ENCODE results near the gene EPB41L2.
"Not testable (repeated sequence)": the region's sequence is repeated elsewhere in the genome, so short reads cannot be mapped to it uniquely, and the experiment has no call there.

EPB41L2 gene

DNA sequence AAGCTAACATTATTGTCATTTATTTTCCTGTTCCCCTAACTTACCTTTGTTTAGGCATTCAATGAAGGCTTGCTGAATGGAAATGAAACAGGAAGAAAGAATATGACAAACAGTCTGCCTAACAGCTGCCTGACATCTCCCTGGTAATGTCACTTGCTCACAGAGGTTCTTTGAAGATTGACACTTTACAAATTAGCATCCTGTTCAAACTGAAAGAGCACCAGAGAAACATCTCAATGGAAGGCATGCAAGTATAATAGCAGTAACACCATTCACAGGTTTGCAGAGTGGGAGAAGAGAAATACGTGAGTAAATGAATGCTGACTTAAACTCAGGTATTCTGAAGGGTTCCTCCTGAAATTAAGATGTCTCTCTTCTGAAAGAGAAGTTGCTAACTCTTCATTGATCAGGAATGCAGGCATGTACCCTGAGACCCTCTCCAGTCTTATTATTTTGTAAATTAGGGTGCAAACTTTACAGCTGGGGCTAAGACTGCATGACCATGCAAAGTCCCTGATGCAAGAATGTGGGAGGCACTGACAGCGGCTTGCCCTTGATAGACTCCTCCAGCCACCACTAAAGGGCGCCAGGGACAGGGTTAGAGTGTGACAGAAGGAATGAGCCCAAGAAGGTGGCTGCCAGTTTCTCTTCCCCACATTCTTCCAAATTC lies 237.1 kb downstream of the EPB41L2 start:
- Histone ChIP-seq H3K4me3 (no peak overlapping the region), H3K36me3 (no peaks in the 10 kb centered on the region), H3K9me3 (replicated peaks in 1 of 11) (no peaks in the 10 kb centered on the region), H3K4me2 (no peak overlapping the region), H3K9ac (no peak overlapping the region), H3K27me3 (no peaks in the 10 kb centered on the region), H3K27ac (no peak overlapping the region), H4K20me1 (no peaks in the 10 kb centered on the region), H3K4me1 (peaks cover 6 to 15% (median 12%) of the 10 kb centered on the region in 10 experiments; a peak in 15 of 20 replicates)
- no peak for TF ChIP-seq Cebpa-rat (IDR thresholded peaks at IDR 0.05)

DNA sequence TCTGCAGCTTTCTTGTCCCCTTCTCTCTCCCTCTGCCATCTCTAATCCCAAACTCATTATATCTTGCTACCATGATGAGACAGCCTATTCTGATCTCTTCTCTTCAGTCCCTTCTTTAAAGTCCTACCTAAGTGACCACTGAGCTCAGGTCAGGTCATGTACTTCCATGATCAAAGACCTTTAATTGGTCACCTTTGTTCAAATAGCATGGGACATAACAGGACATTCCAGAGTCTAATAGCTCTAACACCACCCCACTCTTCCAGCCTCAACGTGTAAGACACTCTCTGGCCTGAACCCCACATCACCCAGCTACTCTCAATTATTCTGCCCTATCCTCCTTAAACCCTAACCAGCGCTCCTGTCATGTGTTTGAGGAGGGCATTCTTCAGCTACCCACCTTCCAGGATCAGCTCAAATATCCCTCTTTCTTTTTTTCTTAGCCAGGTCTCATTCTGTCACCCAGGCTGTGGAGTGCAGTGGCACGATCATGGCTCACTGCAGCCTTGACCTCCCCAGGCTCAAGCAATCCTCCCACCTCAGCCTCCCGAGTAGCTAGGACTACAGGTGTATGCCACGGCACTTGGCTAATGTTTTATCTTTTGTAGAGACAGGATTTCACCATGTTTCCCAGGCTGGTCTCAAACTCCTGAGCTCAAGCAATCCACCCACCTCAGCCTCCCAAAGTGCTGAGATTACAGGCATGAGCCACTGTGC lies 237.9 kb downstream of the EPB41L2 start:
- H4K20me1 ChIP-seq, result no peaks in the 10 kb centered on the region
- no peaks in the 10 kb centered on the region for H3K36me3 ChIP-seq
- no peaks in the 10 kb centered on the region for H3K9me3 ChIP-seq (replicated peaks in 1 of 11)
- peaks cover 6 to 14% (median 11%) of the 10 kb centered on the region in 10 experiments; a peak in 15 of 20 replicates for H3K4me1 ChIP-seq
- H3K4me3 ChIP-seq, result no peak overlapping the region
- no peak overlapping the region for H3K27ac ChIP-seq
- no peak overlapping the region for H3K9ac ChIP-seq
- H3K4me2 ChIP-seq, result no peak overlapping the region
- no peak for TF ChIP-seq Cebpa-rat (IDR thresholded peaks at IDR 0.05)
- H3K27me3 ChIP-seq, result no peaks in the 10 kb centered on the region

DNA sequence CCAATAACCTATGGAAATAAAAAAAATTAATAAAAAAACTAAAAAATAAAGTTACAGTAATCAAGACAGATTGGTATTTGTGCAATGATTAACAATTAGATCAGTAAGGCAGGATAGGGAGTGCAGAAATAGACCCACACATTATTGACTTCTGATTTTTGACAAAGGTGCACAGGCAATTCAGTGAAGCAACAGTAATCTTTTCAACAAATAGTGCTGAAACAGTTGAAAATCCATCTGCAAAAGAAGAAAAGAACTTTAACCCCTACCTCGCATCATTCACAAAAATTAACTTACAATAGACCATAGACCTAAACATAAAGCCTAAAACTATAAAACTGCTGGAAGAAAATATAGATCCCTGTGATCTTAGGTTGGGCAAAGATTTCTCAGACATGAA lies 240.3 kb downstream of the EPB41L2 start:
- Histone ChIP-seq H4K20me1 (no peaks in the 10 kb centered on the region), H3K4me3 (no peak overlapping the region), H3K9ac (no peak overlapping the region), H3K4me1 (no peaks in the 10 kb centered on the region), H3K27ac (no peak overlapping the region), H3K27me3 (no peaks in the 10 kb centered on the region), H3K36me3 (no peaks in the 10 kb centered on the region), H3K9me3 (replicated peaks in 1 of 11) (peaks cover 0 to 7% (median 0%) of the 10 kb centered on the region in 11 experiments; a peak in 4 of 22 replicates), H3K4me2 (no peak overlapping the region)
- TF ChIP-seq Cebpa-rat (IDR thresholded peaks at IDR 0.05), result no peak

- H3K4me3 ChIP-seq, result no peak overlapping the region
- H3K27ac ChIP-seq, result no peak overlapping the region
- H4K20me1 ChIP-seq, result no peaks in the 10 kb centered on the region
- no peaks in the 10 kb centered on the region for H3K36me3 ChIP-seq
- no peaks in the 10 kb centered on the region for H3K27me3 ChIP-seq
- no peak overlapping the region for H3K4me2 ChIP-seq
- TF ChIP-seq Cebpa-rat (IDR thresholded peaks at IDR 0.05), result no peak
- H3K9ac ChIP-seq, result no peak overlapping the region
- H3K9me3 ChIP-seq (replicated peaks in 1 of 11), result peaks cover 0 to 10% (median 0%) of the 10 kb centered on the region in 11 experiments; a peak in 4 of 22 replicates
- no peaks in the 10 kb centered on the region for H3K4me1 ChIP-seq
Observed at GRCh38 chr6:130815200-130816071, 247.6 kb downstream of the EPB41L2 start.

DNA sequence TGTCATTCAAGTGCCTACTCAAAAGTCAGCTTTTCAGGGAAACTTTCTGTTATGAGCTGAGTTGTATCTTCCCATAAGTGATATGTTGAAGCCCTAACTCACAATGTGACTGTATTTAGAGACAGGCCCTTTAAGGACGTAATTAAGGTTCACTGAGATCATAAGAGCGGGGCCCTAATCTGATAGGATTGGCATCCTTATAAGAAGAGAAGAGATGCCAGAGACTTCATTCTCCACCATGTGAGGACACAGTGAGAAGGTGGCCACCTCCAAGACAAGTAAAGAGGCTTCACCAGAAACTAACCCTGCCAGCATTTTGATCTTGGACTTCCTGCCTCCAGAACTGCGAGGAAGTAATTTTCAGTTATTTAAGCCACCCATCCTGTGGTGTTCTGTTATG lies 248.5 kb downstream of the EPB41L2 start:
- no peak for TF ChIP-seq Cebpa-rat (IDR thresholded peaks at IDR 0.05)
- Histone ChIP-seq H3K4me3 (no peak overlapping the region), H3K9ac (no peak overlapping the region), H3K9me3 (replicated peaks in 1 of 11) (peaks cover 0 to 10% (median 0%) of the 10 kb centered on the region in 11 experiments; a peak in 4 of 22 replicates), H3K4me2 (no peak overlapping the region), H3K27me3 (no peaks in the 10 kb centered on the region), H4K20me1 (no peaks in the 10 kb centered on the region), H3K36me3 (no peaks in the 10 kb centered on the region), H3K27ac (no peak overlapping the region), H3K4me1 (no peaks in the 10 kb centered on the region)

DNA sequence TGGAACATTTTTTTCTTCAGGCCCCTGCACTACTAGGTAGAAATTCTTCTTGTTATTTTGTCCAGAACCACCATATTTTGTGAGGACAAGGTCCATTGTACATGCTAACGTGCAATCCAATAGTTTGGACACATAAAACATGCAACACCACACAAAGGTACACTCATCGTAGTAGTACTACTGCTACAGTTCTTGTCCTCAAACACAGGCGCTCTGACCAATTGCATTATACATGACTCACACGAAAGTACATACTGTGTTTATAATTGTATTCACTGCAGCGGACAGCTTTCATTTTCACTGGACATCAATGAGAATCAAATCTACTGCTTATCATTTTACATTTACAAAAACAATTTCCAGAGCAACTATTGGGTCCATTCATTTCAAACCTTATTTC lies 251.1 kb downstream of the EPB41L2 start:
- Histone ChIP-seq H3K9ac (no peak overlapping the region), H3K27ac (no peak overlapping the region), H3K4me2 (no peak overlapping the region), H3K36me3 (no peaks in the 10 kb centered on the region), H3K27me3 (no peaks in the 10 kb centered on the region), H3K4me3 (no peak overlapping the region), H3K4me1 (no peaks in the 10 kb centered on the region), H4K20me1 (no peaks in the 10 kb centered on the region), H3K9me3 (replicated peaks in 1 of 11) (0 out of 22 replicates have a peak, but pooled peaks cover 0 to 3% (median 0%) of the 10 kb centered on the region in 11 experiments)
- no peak for TF ChIP-seq Cebpa-rat (IDR thresholded peaks at IDR 0.05)

DNA sequence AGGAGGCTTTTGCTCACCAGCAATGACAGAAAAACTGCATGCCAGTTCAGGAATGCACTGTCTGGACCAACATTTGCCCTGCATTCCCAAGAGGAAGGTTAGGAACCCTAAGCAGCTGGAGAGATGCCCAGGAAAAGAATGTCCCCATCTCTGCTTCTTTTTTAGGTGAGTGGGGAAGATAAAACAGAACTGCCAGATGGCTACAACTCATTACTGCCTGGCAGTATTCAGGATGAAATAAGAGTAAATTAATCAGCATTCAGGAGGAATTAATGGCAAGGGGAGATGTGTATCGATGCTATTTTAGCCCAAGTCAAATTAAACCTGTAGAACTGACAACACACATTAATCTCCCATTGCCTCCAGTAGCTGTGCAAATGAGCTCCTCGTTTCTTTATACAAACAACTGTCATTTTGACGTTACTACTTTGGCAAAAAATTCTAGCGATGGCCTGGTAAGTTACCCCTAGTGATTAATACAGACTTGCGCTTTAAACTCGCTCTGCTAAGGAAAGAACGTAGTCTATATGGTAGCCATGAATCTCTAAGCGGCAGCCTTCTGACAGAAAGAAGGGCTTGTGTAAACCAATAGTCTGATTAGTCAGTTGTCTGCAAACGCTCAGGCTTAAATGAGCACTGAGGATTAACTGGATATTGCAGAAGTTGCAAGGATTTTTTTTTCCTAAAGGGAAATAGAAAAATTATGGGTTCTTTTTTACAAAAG lies 252.6 kb downstream of the EPB41L2 start:
- H3K4me1 ChIP-seq, result no peaks in the 10 kb centered on the region
- no peak overlapping the region for H3K4me2 ChIP-seq
- no peaks in the 10 kb centered on the region for H3K9me3 ChIP-seq (replicated peaks in 1 of 11)
- no peak for TF ChIP-seq Cebpa-rat (IDR thresholded peaks at IDR 0.05)
- no peaks in the 10 kb centered on the region for H3K36me3 ChIP-seq
- H3K4me3 ChIP-seq, result no peak overlapping the region
- H4K20me1 ChIP-seq, result no peaks in the 10 kb centered on the region
- no peaks in the 10 kb centered on the region for H3K27me3 ChIP-seq
- H3K27ac ChIP-seq, result no peak overlapping the region
- no peak overlapping the region for H3K9ac ChIP-seq

GRCh38 chr6:130801368-130801767 lies 261.7 kb downstream of the EPB41L2 start:
- H3K4me3 ChIP-seq, H3K36me3 ChIP-seq, H3K4me2 ChIP-seq, H4K20me1 ChIP-seq, H3K27ac ChIP-seq, H3K9ac ChIP-seq, H3K27me3 ChIP-seq, H3K4me1 ChIP-seq: not testable (repeated sequence)
- H3K9me3 ChIP-seq (replicated peaks in 1 of 11), result peaks cover 17 to 42% (median 25%) of the 10 kb centered on the region in 11 experiments

DNA sequence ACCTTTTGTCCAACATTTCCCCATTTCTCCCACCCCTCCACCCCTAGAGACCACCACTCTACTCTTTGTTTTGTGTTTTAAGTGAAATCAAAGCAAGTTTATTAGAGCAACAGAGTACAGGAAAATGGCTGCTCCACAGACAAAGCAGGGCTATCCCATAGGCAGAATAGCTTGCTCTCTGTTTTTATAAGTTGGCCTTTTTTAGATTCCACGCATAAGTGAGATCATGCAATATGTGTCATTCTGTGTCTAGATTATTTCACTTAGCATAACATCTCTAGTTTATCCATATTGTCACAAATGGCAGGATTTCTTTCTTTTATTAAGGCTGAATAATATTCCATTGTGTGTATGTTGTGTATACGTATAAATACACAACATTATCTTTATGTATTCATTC lies 266.0 kb downstream of the EPB41L2 start:
- H4K20me1 ChIP-seq, result no peaks in the 10 kb centered on the region
- H3K9me3 ChIP-seq (replicated peaks in 1 of 11), result peaks cover 17 to 37% (median 23%) of the 10 kb centered on the region in 11 experiments
- H3K4me1 ChIP-seq, result no peaks in the 10 kb centered on the region
- H3K36me3 ChIP-seq, result no peaks in the 10 kb centered on the region
- H3K27me3 ChIP-seq, result no peaks in the 10 kb centered on the region
- no peak overlapping the region for H3K4me2 ChIP-seq
- H3K27ac ChIP-seq, result no peak overlapping the region
- no peak for TF ChIP-seq Cebpa-rat (IDR thresholded peaks at IDR 0.05)
- no peak overlapping the region for H3K4me3 ChIP-seq
- no peak overlapping the region for H3K9ac ChIP-seq

Data from BLaER1 treated with 17β-estradiol and CSF1 and Interleukin-3, amounts not matched to agents 10 nM and 100 nM (cell line).